Measurements from ENCODE around the gene PLA1A.

PLA1A gene

GRCh38 chr3:119639494-119640350 is 42.0 kb downstream of the PLA1A start:
- H3K9me3 ChIP-seq (ENCODE audit: insufficient read depth, low read length): peaks cover 6% of the 10 kb centered on the region; the same call in 1 of the 2 replicates

GRCh38 chr3:119641416-119641815 is 43.7 kb downstream of the PLA1A start:
- DNase-seq (ENCODE audit: low read depth, low spot score): no peak
- H3K4me3 ChIP-seq (ENCODE audit: insufficient read length, low read depth): no peak overlapping the region
- TF ChIP-seq SUZ12 (IDR thresholded peaks at IDR 0.05; ENCODE audit: extremely low read depth, insufficient read depth, insufficient read length) (no peak), ZNF274 (IDR thresholded peaks at IDR 0.05; ENCODE audit: low read depth, low read length) (no peak), YY1 (IDR thresholded peaks at IDR 0.05; ENCODE audit: insufficient read depth, insufficient read length) (no peak)
- H3K27me3 ChIP-seq (ENCODE audit: insufficient read depth, insufficient read length): no peaks in the 10 kb centered on the region
- peaks cover 6% of the 10 kb centered on the region; the same call in 1 of the 2 replicates for H3K9me3 ChIP-seq (ENCODE audit: insufficient read depth, low read length)
- no peak overlapping the region for H3K9ac ChIP-seq (ENCODE audit: insufficient read length, low read depth)
- H3K4me1 ChIP-seq (ENCODE audit: insufficient read depth, insufficient read length): no peaks in the 10 kb centered on the region
- no peaks in the 10 kb centered on the region for H3K36me3 ChIP-seq (ENCODE audit: insufficient read depth, insufficient read length, low read length)

More at GRCh38 chr3:119639494-119640350, 42.0 kb downstream of the PLA1A start:
- Histone ChIP-seq H3K36me3 (ENCODE audit: insufficient read depth, insufficient read length, low read length) (no peaks in the 10 kb centered on the region), H3K4me3 (ENCODE audit: insufficient read length, low read depth) (no peak overlapping the region), H3K27me3 (ENCODE audit: insufficient read depth, insufficient read length) (no peaks in the 10 kb centered on the region), H3K4me1 (ENCODE audit: insufficient read depth, insufficient read length) (no peaks in the 10 kb centered on the region), H3K9ac (ENCODE audit: insufficient read length, low read depth) (no peak overlapping the region)
- no peak for DNase-seq (ENCODE audit: low read depth, low spot score)
- TF ChIP-seq YY1 (IDR thresholded peaks at IDR 0.05; ENCODE audit: insufficient read depth, insufficient read length) (no peak), SUZ12 (IDR thresholded peaks at IDR 0.05; ENCODE audit: extremely low read depth, insufficient read depth, insufficient read length) (no peak), ZNF274 (IDR thresholded peaks at IDR 0.05; ENCODE audit: low read depth, low read length) (no peak)

- Histone ChIP-seq H3K4me1 (ENCODE audit: insufficient read depth, insufficient read length) (no peaks in the 10 kb centered on the region), H3K27me3 (ENCODE audit: insufficient read depth, insufficient read length) (no peaks in the 10 kb centered on the region), H3K36me3 (ENCODE audit: insufficient read depth, insufficient read length, low read length) (no peaks in the 10 kb centered on the region), H3K9ac (ENCODE audit: insufficient read length, low read depth) (no peak overlapping the region), H3K9me3 (ENCODE audit: insufficient read depth, low read length) (peaks cover 6% of the 10 kb centered on the region; the same call in 1 of the 2 replicates), H3K4me3 (ENCODE audit: insufficient read length, low read depth) (no peak overlapping the region)
- no peak for DNase-seq (ENCODE audit: low read depth, low spot score)
- TF ChIP-seq SUZ12 (IDR thresholded peaks at IDR 0.05; ENCODE audit: extremely low read depth, insufficient read depth, insufficient read length): no peak
- TF ChIP-seq ZNF274 (IDR thresholded peaks at IDR 0.05; ENCODE audit: low read depth, low read length): no peak
- no peak for TF ChIP-seq YY1 (IDR thresholded peaks at IDR 0.05; ENCODE audit: insufficient read depth, insufficient read length)
Measured at GRCh38 chr3:119642746-119643473, 45.2 kb downstream of the PLA1A start.

- Histone ChIP-seq H3K9me3 (ENCODE audit: insufficient read depth, low read length) (peaks cover 6% of the 10 kb centered on the region; the same call in 1 of the 2 replicates), H3K36me3 (ENCODE audit: insufficient read depth, insufficient read length, low read length) (no peaks in the 10 kb centered on the region), H3K27me3 (ENCODE audit: insufficient read depth, insufficient read length) (no peaks in the 10 kb centered on the region), H3K4me3 (ENCODE audit: insufficient read length, low read depth) (no peak overlapping the region), H3K9ac (ENCODE audit: insufficient read length, low read depth) (no peak overlapping the region), H3K4me1 (ENCODE audit: insufficient read depth, insufficient read length) (no peaks in the 10 kb centered on the region)
- TF ChIP-seq SUZ12 (IDR thresholded peaks at IDR 0.05; ENCODE audit: extremely low read depth, insufficient read depth, insufficient read length): no peak
- no peak for TF ChIP-seq ZNF274 (IDR thresholded peaks at IDR 0.05; ENCODE audit: low read depth, low read length)
- no peak for TF ChIP-seq YY1 (IDR thresholded peaks at IDR 0.05; ENCODE audit: insufficient read depth, insufficient read length)
- DNase-seq (ENCODE audit: low read depth, low spot score): no peak
Measured at GRCh38 chr3:119643528-119643927, 45.8 kb downstream of the PLA1A start.

GRCh38 chr3:119644481-119644880 is 46.8 kb downstream of the PLA1A start:
- TF ChIP-seq ZNF274 (IDR thresholded peaks at IDR 0.05; ENCODE audit: low read depth, low read length) (no peak), SUZ12 (IDR thresholded peaks at IDR 0.05; ENCODE audit: extremely low read depth, insufficient read depth, insufficient read length) (no peak), YY1 (IDR thresholded peaks at IDR 0.05; ENCODE audit: insufficient read depth, insufficient read length) (no peak)
- Histone ChIP-seq H3K27me3 (ENCODE audit: insufficient read depth, insufficient read length) (no peaks in the 10 kb centered on the region), H3K4me1 (ENCODE audit: insufficient read depth, insufficient read length) (no peaks in the 10 kb centered on the region), H3K4me3 (ENCODE audit: insufficient read length, low read depth) (no peak overlapping the region), H3K9me3 (ENCODE audit: insufficient read depth, low read length) (peaks cover 6% of the 10 kb centered on the region; the same call in 1 of the 2 replicates), H3K9ac (ENCODE audit: insufficient read length, low read depth) (no peak overlapping the region), H3K36me3 (ENCODE audit: insufficient read depth, insufficient read length, low read length) (no peaks in the 10 kb centered on the region)
- no peak for DNase-seq (ENCODE audit: low read depth, low spot score)

- H3K9me3 ChIP-seq (ENCODE audit: insufficient read depth, low read length): peaks cover 6% of the 10 kb centered on the region; the same call in 1 of the 2 replicates
- H3K27me3 ChIP-seq (ENCODE audit: insufficient read depth, insufficient read length): no peaks in the 10 kb centered on the region
- H3K4me1 ChIP-seq (ENCODE audit: insufficient read depth, insufficient read length): no peaks in the 10 kb centered on the region
- no peak overlapping the region for H3K9ac ChIP-seq (ENCODE audit: insufficient read length, low read depth)
- no peaks in the 10 kb centered on the region for H3K36me3 ChIP-seq (ENCODE audit: insufficient read depth, insufficient read length, low read length)
- TF ChIP-seq ZNF274 (IDR thresholded peaks at IDR 0.05; ENCODE audit: low read depth, low read length): no peak
- no peak for TF ChIP-seq SUZ12 (IDR thresholded peaks at IDR 0.05; ENCODE audit: extremely low read depth, insufficient read depth, insufficient read length)
- no peak for TF ChIP-seq YY1 (IDR thresholded peaks at IDR 0.05; ENCODE audit: insufficient read depth, insufficient read length)
- H3K4me3 ChIP-seq (ENCODE audit: insufficient read length, low read depth): no peak overlapping the region
- no peak for DNase-seq (ENCODE audit: low read depth, low spot score)
Measured at GRCh38 chr3:119645813-119646212, 48.1 kb downstream of the PLA1A start.

GRCh38 chr3:119647171-119647570 is 49.5 kb downstream of the PLA1A start:
- no peaks in the 10 kb centered on the region for H3K36me3 ChIP-seq (ENCODE audit: insufficient read depth, insufficient read length, low read length)
- TF ChIP-seq ZNF274 (IDR thresholded peaks at IDR 0.05; ENCODE audit: low read depth, low read length) (no peak), YY1 (IDR thresholded peaks at IDR 0.05; ENCODE audit: insufficient read depth, insufficient read length) (no peak), SUZ12 (IDR thresholded peaks at IDR 0.05; ENCODE audit: extremely low read depth, insufficient read depth, insufficient read length) (no peak)
- H3K4me3 ChIP-seq (ENCODE audit: insufficient read length, low read depth): no peak overlapping the region
- no peak overlapping the region for H3K9ac ChIP-seq (ENCODE audit: insufficient read length, low read depth)
- DNase-seq (ENCODE audit: low read depth, low spot score): no peak
- H3K27me3 ChIP-seq (ENCODE audit: insufficient read depth, insufficient read length): no peaks in the 10 kb centered on the region
- H3K4me1 ChIP-seq (ENCODE audit: insufficient read depth, insufficient read length): no peaks in the 10 kb centered on the region
- no peaks in the 10 kb centered on the region for H3K9me3 ChIP-seq (ENCODE audit: insufficient read depth, low read length)
